Tongue (tissue), 2 donors: Measurements from ENCODE around the gene C18orf32. TPM values are rescaled to one million over a fixed set of nuclear protein-coding genes. Genes with fewer than 3 reads are reported as not detected.
"Not testable (repeated sequence)": the region's sequence is repeated elsewhere in the genome, so short reads cannot be mapped to it uniquely, and the experiment has no call there.

ENCODE experiments used
- DNase-seq: peaks from one replicate; pipeline ENCODE4 v3.0.0-alpha.2; 2015
- total RNA-seq: library from RNA; depleted of rRNA; stranded (reverse); fragments of >200 nt; gene quantifications from one replicate; pipeline ENCODE4 v1.2.3, GENCODE V29; 2014

C18orf32 gene
- total RNA-seq, 1 donor from 2014 or later = 20.9 TPM

GRCh38 chr18:49500201-49500921, 13.3 kb upstream of the C18orf32 start:
- DNase-seq = no peak

- no peak for DNase-seq
These were observed 12.1 kb upstream of the C18orf32 start for GRCh38 chr18:49499046-49499637.

- no peak for DNase-seq
These were observed 8.4 kb upstream of the C18orf32 start for GRCh38 chr18:49495480-49495879.

GRCh38 chr18:49495076-49495475, 8.0 kb upstream of the C18orf32 start:
- no peak for DNase-seq

- no peak for DNase-seq
These were observed 7.6 kb upstream of the C18orf32 start for GRCh38 chr18:49494660-49495059.

GRCh38 chr18:49492694-49493033, 5.6 kb upstream of the C18orf32 start:
- DNase-seq = no peak

GRCh38 chr18:49491857-49492693, 5.0 kb upstream of the C18orf32 start, which contains the start of gene RPL17:
TSS of gene RPL17 (minus strand) at chr18:49492465.
- DNase-seq = peak; percentile 99

GRCh38 chr18:49491534-49491856, 4.5 kb upstream of the C18orf32 start:
- no peak for DNase-seq

- DNase-seq = no peak
These were observed 3.3 kb upstream of the C18orf32 start for GRCh38 chr18:49490246-49490762.

- no peak for DNase-seq
These were observed 777 bp upstream of the C18orf32 start for GRCh38 chr18:49487711-49488310.

- DNase-seq = no peak
These were observed 455 bp downstream of the C18orf32 start for GRCh38 chr18:49486606-49486952.

- DNase-seq = no peak
These were observed 900 bp downstream of the C18orf32 start for GRCh38 chr18:49486134-49486533.

- DNase-seq = no peak
These were observed 3.8 kb downstream of the C18orf32 start for GRCh38 chr18:49483198-49483597.

- DNase-seq = no peak
These were observed 5.1 kb downstream of the C18orf32 start for GRCh38 chr18:49481907-49482306.

- no peak for DNase-seq
These were observed 5.7 kb downstream of the C18orf32 start for GRCh38 chr18:49481317-49481716.

GRCh38 chr18:49479381-49480137, 7.5 kb downstream of the C18orf32 start:
- DNase-seq = no peak

- no peak for DNase-seq
These were observed 10.2 kb downstream of the C18orf32 start for GRCh38 chr18:49476664-49477411.

- DNase-seq = not testable (repeated sequence)
These were observed 12.1 kb downstream of the C18orf32 start for GRCh38 chr18:49474935-49475334.

- no peak for DNase-seq
These were observed 13.3 kb downstream of the C18orf32 start for GRCh38 chr18:49473721-49474120.

- DNase-seq = no peak
These were observed 14.6 kb downstream of the C18orf32 start for GRCh38 chr18:49472459-49472858.

- no peak for DNase-seq
These were observed 15.5 kb downstream of the C18orf32 start for GRCh38 chr18:49471532-49471931.
